ENCODE data around the gene KIF21B.

The KIF21B gene

GRCh38 chr1:201020721-201021629, 2.5 kb downstream of the KIF21B start:
- ChIA-PET POLR2A (interaction anchor here (0.6 to 1.1 kb wide), 2 partner anchors 19 to 129 kb away, joined by 3 to 4 read pairs; no protein-coding TSS in a partner anchor), CTCF (interaction anchor here (0.8 to 2.5 kb wide), 6 partner anchors 12 to 92 kb away, joined by 3 to 6 read pairs (median 3); no protein-coding TSS in a partner anchor)
- peak; percentile 39 for DNase-seq (ENCODE audit: extremely low spot score)
- TF ChIP-seq CTBP1 (IDR thresholded peaks at IDR 0.05; ENCODE audit: borderline replicate concordance) (no peak), ZNF384 (IDR thresholded peaks at IDR 0.05) (no peak), FOXA1 (IDR thresholded peaks at IDR 0.05) (no peak), LEF1 (IDR thresholded peaks at IDR 0.05; ENCODE audit: borderline replicate concordance) (no peak), BHLHE40 (IDR thresholded peaks at IDR 0.05; ENCODE audit: borderline replicate concordance) (no peak), HDGF (IDR thresholded peaks at IDR 0.05; ENCODE audit: borderline replicate concordance) (no peak), ELF4 (IDR thresholded peaks at IDR 0.05) (no peak), SUZ12 (IDR thresholded peaks at IDR 0.05) (no peak), FOXM1 (IDR thresholded peaks at IDR 0.05; ENCODE audit: borderline replicate concordance) (no peak), L3MBTL2 (conservative IDR thresholded peaks at IDR 0.05) (no peak), SP1 (IDR thresholded peaks at IDR 0.05) (no peak), NFRKB (IDR thresholded peaks at IDR 0.05) (no peak), FOXK2 (IDR thresholded peaks at IDR 0.05) (no peak), TARDBP (IDR thresholded peaks at IDR 0.05) (no peak), ARNT (IDR thresholded peaks at IDR 0.05) (no peak), PKNOX1 (IDR thresholded peaks at IDR 0.05) (no peak)

GRCh38 chr1:201020040-201020591, 3.4 kb downstream of the KIF21B start:
- TF ChIP-seq LEF1 (IDR thresholded peaks at IDR 0.05; ENCODE audit: borderline replicate concordance) (no peak), PKNOX1 (IDR thresholded peaks at IDR 0.05) (no peak)
- ChIA-PET POLR2A (interaction anchor here (1.1 kb wide), 1 partner anchor 20 kb away, joined by 3 read pairs; no protein-coding TSS in a partner anchor), CTCF (interaction anchor here (0.6 to 1.2 kb wide), 3 partner anchors 11 to 156 kb away, joined by 3 to 5 read pairs (median 3); no protein-coding TSS in a partner anchor)
- no peak for DNase-seq (ENCODE audit: extremely low spot score)

- POLR2A ChIA-PET, result interaction anchor here (0.9 kb wide), 1 partner anchor 13 kb away, joined by 4 read pairs; no protein-coding TSS in a partner anchor
- CTCF ChIA-PET, result interaction anchor here (0.6 to 1.2 kb wide), 3 partner anchors 11 to 156 kb away, joined by 3 to 5 read pairs (median 3); no protein-coding TSS in a partner anchor
- no peak for TF ChIP-seq PKNOX1 (IDR thresholded peaks at IDR 0.05)
- no peak for DNase-seq (ENCODE audit: extremely low spot score)
These were observed 4.1 kb downstream of the KIF21B start for GRCh38 chr1:201019321-201019977.

- DNase-seq (ENCODE audit: extremely low spot score), result no peak
- no peak for TF ChIP-seq LEF1 (IDR thresholded peaks at IDR 0.05; ENCODE audit: borderline replicate concordance)
- TF ChIP-seq SUZ12 (IDR thresholded peaks at IDR 0.05), result no peak
- TF ChIP-seq L3MBTL2 (conservative IDR thresholded peaks at IDR 0.05), result no peak
- no peak for TF ChIP-seq ELF4 (IDR thresholded peaks at IDR 0.05)
- TF ChIP-seq FOXM1 (IDR thresholded peaks at IDR 0.05; ENCODE audit: borderline replicate concordance), result no peak
- no peak for TF ChIP-seq FOXK2 (IDR thresholded peaks at IDR 0.05)
- TF ChIP-seq BHLHE40 (IDR thresholded peaks at IDR 0.05; ENCODE audit: borderline replicate concordance), result no peak
- no peak for TF ChIP-seq NFRKB (IDR thresholded peaks at IDR 0.05)
- no peak for TF ChIP-seq ZNF384 (IDR thresholded peaks at IDR 0.05)
- TF ChIP-seq CTBP1 (IDR thresholded peaks at IDR 0.05; ENCODE audit: borderline replicate concordance), result no peak
- no peak for TF ChIP-seq PKNOX1 (IDR thresholded peaks at IDR 0.05)
- no peak for TF ChIP-seq FOXA1 (IDR thresholded peaks at IDR 0.05)
- CTCF ChIA-PET, result interaction anchor here (0.9 to 1.7 kb wide), 2 partner anchors 8 to 38 kb away, joined by 4 to 5 read pairs; no protein-coding TSS in a partner anchor
- POLR2A ChIA-PET, result no interaction called here
These were observed 5.7 kb downstream of the KIF21B start for GRCh38 chr1:201017828-201018163.

- DNase-seq (ENCODE audit: extremely low spot score), result no peak
- POLR2A ChIA-PET, result no interaction called here
- CTCF ChIA-PET, result interaction anchor here (0.9 to 2.9 kb wide), 6 partner anchors 9 to 102 kb away, joined by 3 to 14 read pairs (median 4); no protein-coding TSS in a partner anchor
- TF ChIP-seq ZNF384 (IDR thresholded peaks at IDR 0.05) (no peak), ARNT (IDR thresholded peaks at IDR 0.05) (no peak), ELF4 (IDR thresholded peaks at IDR 0.05) (no peak), FOXA1 (IDR thresholded peaks at IDR 0.05) (no peak), FOXM1 (IDR thresholded peaks at IDR 0.05; ENCODE audit: borderline replicate concordance) (no peak), CTBP1 (IDR thresholded peaks at IDR 0.05; ENCODE audit: borderline replicate concordance) (no peak), LEF1 (IDR thresholded peaks at IDR 0.05; ENCODE audit: borderline replicate concordance) (no peak), SUZ12 (IDR thresholded peaks at IDR 0.05) (no peak), SP1 (IDR thresholded peaks at IDR 0.05) (no peak), PKNOX1 (IDR thresholded peaks at IDR 0.05) (no peak), BHLHE40 (IDR thresholded peaks at IDR 0.05; ENCODE audit: borderline replicate concordance) (no peak), L3MBTL2 (conservative IDR thresholded peaks at IDR 0.05) (no peak), NFRKB (IDR thresholded peaks at IDR 0.05) (no peak), TARDBP (IDR thresholded peaks at IDR 0.05) (no peak), HDGF (IDR thresholded peaks at IDR 0.05; ENCODE audit: borderline replicate concordance) (no peak), FOXK2 (IDR thresholded peaks at IDR 0.05) (no peak)
These were observed 6.3 kb downstream of the KIF21B start for GRCh38 chr1:201016943-201017827.

All from HEK293T (cell line).